Fibroblast of skin of left biceps (primary cell): ENCODE data around the gene CRYBG2.
"Not testable (repeated sequence)": the region's sequence is repeated elsewhere in the genome, so short reads cannot be mapped to it uniquely, and the experiment has no call there.

Experiments
- DNase-seq, 2 experiments: peaks; one replicate each; pipeline ENCODE4 v3.0.0-alpha.2; 2013; ENCODE audit warnings: low read depth in 2 of 2

The CRYBG2 gene

GRCh38 chr1:26350701-26351589 is 3.0 kb downstream of the CRYBG2 start:
- no peak for DNase-seq

GRCh38 chr1:26350343-26350700 is 3.6 kb downstream of the CRYBG2 start:
- DNase-seq: no peak

GRCh38 chr1:26349877-26350244 is 4.1 kb downstream of the CRYBG2 start:
- no peak for DNase-seq

GRCh38 chr1:26349188-26349876 is 4.6 kb downstream of the CRYBG2 start:
- DNase-seq: no peak

GRCh38 chr1:26346274-26347033 is 7.5 kb downstream of the CRYBG2 start:
- DNase-seq: no peak

- no peak for DNase-seq
Measured at GRCh38 chr1:26345718-26346117, 8.2 kb downstream of the CRYBG2 start.

- DNase-seq: no peak
Measured at GRCh38 chr1:26344147-26344920, 9.6 kb downstream of the CRYBG2 start.

- no peak for DNase-seq
Measured at GRCh38 chr1:26340047-26340481, 13.9 kb downstream of the CRYBG2 start.

- DNase-seq: no peak
Measured at GRCh38 chr1:26338670-26339069, 15.3 kb downstream of the CRYBG2 start.

- no peak for DNase-seq
Measured at GRCh38 chr1:26337625-26338024, 16.3 kb downstream of the CRYBG2 start.

- DNase-seq: no peak
Measured at GRCh38 chr1:26337206-26337535, 16.8 kb downstream of the CRYBG2 start.

GRCh38 chr1:26336477-26337205 is 17.3 kb downstream of the CRYBG2 start:
- no peak for DNase-seq

GRCh38 chr1:26335774-26336476 is 18.0 kb downstream of the CRYBG2 start:
- DNase-seq: no peak

GRCh38 chr1:26333312-26333711 is 20.6 kb downstream of the CRYBG2 start:
- not testable (repeated sequence) for DNase-seq

- DNase-seq: no peak
Measured at GRCh38 chr1:26330276-26330675, 23.7 kb downstream of the CRYBG2 start.

- DNase-seq: not testable (repeated sequence)
Measured at GRCh38 chr1:26329380-26329779, 24.6 kb downstream of the CRYBG2 start.

- no peak for DNase-seq
Measured at GRCh38 chr1:26328597-26328996, 25.3 kb downstream of the CRYBG2 start.

GRCh38 chr1:26327956-26328362 is 26.0 kb downstream of the CRYBG2 start:
- DNase-seq: no peak

- DNase-seq: no peak
Measured at GRCh38 chr1:26324550-26324949, 29.4 kb downstream of the CRYBG2 start.

- no peak for DNase-seq
Measured at GRCh38 chr1:26323382-26323781, 30.5 kb downstream of the CRYBG2 start.

GRCh38 chr1:26322042-26322331 is 31.9 kb downstream of the CRYBG2 start:
- DNase-seq: no peak
